Measurements from ENCODE around the gene CCDC78.
"Not testable (repeated sequence)": the region's sequence is repeated elsewhere in the genome, so short reads cannot be mapped to it uniquely, and the experiment has no call there.

CCDC78 gene

DNA sequence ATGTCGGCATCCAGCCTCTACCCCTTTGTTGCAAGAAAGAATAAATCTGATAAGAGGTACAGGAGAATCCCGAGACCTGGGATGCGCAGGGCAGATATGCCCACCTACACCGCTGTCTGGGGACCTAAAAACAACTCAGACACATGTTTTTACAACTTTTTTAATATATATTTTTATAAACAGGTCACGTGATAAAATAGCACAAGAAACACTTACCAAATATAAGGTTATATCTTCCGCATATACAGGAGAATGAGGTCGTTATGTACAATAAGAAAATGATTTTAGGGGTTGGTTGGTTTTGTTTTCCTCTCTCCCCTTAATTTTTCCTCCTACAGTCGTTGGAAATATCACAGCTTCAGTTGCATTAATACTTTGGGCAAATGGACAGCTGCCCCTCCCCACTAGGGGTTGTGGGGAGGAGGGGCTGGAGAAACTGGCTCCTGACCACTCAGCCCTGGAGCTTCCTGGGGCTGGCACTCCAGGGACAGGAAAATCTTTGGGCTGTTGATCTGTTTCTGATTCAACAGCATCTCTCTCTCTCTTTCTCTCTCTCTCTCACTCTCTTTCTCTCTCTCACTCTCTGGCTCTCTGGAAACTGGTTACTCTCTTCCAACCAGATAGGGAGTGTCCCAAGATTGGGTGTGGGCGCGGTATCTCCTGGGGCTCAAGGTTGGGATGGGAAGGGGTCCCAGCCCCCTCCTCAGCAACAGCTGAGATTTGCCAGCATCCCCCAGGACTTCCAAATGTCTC, 33.7 kb downstream of the CCDC78 start:
- no peak for DNase-seq

DNA sequence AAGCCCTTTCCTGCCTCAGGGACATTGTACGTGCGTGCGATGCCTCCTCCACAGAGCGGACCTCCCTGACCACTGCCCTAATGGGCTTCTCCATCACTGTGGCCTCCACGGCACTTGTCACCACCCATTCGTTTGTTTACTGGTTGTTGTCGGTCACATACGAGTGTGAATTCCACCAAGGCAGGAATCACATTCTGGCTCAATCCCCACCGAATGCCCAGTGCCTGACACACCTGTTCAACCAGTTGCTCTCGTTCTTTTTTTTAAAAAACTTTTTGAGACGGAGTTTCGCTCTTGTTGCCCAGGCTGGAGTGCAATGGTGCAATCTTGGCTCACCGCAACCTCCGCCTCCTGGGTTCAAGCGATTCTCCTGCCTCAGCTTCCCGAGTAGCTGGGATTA, 35.0 kb downstream of the CCDC78 start:
- DNase-seq, result not testable (repeated sequence)

DNA sequence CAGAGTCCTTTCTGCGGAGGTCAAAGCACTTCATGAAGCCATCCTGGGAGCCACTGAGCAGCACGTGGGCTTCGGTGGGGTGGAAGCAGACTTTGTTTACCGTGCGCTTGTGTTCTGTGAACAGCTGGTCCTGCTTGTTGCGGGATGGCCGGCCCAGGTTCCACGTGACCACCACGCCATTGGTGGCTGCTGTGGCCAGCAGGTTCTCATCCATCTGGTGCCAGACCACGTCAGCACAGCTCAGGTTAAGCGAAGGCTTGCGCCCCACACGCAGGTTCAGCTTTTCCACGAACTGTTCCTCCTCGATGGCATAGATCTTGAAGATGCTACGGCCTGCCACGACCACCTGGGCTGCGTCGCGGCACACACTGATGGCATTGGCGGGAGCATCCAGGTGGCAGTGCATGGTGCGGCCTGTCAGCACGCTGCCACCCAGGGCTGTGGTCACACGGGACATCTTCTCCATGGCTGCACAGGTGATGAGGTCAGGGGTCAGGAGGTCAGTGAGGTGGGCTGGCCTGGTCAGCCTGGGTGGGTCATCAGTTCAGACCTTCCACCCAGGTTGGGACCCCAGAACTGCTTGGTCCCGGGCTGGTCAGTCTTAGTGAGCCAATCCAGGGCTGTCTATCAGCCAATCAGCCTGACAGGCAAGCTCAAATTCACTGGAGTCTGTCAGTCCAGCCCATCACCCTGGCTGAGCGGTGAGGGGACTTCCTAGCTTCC, 36.9 kb downstream of the CCDC78 start:
- no peak for DNase-seq

DNA sequence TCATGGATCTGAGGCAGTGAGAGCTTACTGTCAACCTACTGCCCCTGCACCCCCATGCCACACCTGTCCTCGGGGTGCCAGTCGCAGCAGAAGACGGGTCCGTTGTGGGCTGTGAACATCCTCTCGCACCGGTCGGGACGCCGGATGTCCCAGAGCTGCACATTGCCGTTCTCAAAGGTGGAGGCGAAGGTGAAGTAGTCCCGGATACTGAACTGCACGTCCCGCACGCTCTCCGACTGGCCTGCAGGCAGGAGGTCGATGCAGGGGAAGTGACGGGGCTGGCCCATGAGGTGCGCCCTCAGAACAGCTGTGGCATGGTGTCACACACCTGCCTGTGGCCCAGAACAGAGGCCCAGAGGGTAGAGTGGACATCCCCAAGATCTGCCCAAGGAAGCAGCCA, 38.7 kb downstream of the CCDC78 start:
- no peak for DNase-seq

DNA sequence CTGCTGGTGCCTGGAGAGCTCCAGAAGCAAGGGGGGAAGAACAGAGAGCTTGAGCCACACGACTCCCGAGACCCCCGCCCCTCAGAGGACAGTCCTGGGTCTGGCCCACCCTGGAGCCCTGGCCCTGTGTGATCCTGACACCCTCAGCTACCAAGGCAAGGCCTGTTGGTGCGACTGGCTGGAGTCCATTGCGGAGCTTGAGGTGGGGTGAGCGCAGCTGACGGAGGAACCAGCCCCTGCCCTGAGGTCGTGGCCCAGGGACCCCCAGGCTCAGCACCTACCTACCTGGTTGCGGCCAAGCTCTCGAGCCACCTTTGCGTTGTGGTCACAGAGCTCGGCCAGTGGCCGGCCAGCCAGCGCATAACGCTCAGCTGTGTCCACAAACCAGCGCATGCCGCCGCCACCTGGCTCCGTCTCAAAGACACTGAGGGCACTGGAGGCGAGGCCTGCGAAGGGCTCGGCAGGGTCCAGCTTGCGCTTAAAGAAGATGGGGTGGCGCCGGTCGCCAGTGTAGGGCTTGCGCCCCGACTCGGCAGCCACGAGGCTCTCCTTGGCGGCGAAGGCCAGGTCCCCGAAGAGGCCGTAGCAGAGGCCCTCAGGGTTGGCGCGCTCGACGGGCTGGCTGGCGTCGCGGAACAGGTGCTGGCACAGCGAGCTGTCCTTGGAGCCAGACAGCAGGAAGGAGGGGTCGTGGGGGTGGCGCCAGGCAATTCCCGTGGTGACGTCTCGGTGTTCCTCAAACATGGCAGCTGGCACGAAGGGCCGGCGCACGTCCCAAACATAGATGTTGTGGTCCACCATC, 39.6 kb downstream of the CCDC78 start:
- no peak for DNase-seq

DNA sequence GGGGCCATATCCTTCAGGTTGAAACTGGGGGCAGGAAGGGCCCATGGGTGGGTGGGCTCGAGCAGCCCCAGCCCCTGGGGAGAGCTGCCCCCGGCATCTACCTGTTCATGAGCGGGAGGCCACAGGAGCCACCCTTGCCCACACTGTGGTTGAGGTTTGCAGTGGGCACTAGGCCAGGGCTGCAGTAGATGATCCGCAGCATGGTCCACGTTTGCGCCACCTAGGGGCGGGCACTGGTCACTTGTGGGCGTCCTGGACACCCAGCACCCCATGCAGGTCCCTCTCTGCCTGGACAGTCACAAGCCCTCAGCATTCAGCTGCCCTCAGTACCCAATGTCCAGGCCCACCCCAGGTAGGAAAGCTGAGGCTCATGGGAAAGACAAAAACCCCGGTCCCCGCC, 40.3 kb downstream of the CCDC78 start:
- no peak for DNase-seq

DNA sequence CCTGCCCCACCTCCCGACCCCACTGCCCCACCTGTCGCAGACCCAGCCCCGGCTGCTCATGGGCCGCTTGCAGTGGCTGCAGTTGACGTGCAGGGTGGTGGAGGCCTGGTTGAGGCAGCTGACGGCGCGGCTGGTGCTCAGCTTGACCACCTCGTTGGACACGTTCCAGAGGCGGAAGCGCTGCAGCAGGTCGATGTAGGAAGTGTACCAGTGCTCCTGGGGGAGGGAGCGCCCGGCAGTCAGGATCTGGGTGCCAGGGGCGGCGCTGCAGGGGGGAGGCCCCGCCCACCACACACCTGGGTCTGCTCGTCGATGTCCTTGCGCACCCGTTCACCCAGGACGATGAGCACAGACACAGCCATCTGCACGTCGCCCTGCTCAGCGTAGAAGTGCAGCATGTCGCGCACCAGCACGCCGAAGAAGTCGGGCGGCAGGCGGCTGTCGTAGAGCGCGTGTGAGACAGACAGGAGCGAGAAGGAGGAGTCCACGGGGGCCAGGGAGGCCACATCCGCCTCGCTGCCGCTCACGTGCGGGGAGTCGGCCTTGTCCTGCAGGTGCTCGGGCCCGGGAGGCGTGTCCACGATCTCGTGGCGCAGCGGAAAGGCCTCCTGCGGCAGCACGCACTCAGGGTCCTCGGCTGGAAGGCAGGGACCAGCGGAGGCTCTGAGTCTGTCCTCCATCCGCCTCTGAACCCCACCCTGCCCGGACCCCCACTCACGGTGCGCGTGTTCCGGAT, 41.1 kb downstream of the CCDC78 start:
- no peak for DNase-seq

DNA sequence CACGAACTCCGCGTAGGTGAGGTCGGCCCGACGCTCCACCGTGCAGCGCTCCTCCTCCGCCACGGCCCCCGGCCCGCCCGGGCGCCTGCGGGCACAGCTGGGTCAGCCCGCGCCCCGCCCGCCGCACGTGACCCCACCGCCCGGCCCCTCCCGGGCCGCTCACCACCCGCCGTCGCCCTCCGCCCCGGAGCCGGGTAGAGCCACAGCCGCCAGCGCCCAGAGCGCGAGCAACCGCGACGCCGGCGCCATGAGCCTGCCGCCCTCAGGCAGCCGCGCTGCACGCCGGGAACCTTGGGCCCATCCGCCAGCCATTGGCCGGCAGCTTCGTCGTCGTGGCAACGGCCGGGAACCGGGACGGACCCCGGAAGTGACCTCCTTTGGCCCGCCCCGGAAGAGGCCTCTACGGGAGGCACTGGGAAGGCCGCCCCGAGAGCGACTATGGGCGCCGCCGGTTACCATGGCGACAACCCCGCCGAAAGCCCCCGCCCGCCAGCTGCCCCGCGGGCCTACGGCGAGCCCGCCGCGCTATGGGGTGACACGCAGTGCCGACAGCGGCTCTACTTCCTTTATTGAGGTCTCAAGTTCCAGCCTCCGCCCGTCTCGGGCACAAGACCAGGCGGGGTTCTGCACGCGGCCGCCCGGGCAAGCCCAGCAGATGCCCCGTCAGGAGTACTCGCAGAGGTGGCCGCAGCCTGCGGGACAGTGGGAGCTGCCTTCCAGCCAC, 42.0 kb downstream of the CCDC78 start, which contains the start of gene JMJD8:
JMJD8 (minus strand) TSS at position 264 of the 724 bp plus-strand sequence; CDS start at position 249, 15 bp downstream.
- DNase-seq, result peak; percentile 94

DNA sequence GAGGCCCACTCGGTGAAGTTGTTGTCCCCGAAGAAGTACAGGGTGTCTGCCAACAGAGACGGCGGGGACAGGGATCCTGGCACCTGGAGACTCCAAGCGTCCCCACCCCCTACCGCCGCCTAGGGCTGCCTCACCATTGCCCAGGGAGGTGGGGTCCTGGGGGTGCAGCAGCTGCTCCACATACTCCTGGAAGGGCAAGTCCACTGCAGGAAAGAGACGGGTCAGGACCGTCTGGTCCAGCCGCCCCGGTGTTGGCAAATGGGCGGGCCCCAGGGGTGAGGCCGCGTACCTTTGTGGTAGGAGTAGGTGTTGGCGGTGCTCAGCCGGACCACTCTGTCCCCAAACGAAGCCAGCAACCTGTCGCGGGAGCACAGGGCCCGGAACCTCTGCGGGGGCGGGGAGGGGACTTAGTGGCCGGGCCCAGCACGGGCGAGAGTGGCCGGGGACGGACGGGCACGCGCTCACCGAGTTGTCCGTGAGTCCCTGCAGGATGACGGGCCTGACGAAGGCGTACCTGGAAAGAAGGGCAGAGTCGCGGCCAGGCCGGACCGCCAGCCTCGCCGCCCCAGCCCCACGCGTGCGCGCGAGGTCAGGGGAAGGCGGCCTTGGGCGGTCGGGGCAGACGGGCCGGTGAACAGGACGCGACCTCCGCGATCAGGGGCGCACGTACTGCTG, 42.7 kb downstream of the CCDC78 start:
- no peak for DNase-seq

DNA sequence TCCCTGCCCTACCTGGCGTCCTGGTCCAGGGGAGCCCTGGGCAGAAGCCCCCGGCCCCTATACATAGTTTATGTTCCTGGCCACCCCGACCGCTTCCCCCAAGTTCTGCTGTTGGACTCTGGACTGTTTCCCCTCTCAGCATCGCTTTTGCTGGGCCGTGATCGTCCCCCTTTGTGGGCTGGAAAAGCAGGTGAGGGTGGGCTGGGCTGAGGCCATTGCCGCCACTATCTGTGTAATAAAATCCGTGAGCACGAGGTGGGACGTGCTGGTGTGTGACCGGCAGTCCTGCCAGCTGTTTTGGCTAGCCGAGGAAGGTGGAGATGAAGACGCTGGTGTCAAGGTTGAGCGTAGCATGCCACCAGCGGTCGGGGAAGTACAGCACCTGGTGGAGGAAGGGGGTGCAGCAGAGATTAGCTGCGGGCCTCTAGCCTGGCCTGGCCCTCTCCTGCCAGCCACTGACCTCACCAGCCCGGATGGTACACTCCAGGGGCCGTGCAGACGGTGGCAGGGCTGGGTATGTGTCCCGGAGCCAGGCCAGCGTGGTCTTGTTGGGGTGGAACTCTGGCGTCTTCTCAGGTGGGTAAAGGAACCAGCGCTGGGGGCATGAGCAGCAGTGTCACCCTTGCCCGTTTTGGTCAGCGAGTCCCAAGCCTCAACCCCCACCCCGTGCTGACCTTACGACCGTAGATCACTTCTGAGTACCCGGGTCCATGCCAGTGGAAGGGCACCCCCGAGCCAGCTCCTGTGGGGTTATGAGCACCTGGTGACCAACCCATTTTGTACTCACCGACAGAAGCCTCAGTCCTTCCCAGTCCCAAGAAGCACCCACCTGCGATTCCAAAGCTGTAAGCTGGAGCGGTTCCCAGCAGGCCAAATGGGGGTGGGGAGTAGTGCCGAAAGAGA, 43.5 kb downstream of the CCDC78 start:
- no peak for DNase-seq

DNA sequence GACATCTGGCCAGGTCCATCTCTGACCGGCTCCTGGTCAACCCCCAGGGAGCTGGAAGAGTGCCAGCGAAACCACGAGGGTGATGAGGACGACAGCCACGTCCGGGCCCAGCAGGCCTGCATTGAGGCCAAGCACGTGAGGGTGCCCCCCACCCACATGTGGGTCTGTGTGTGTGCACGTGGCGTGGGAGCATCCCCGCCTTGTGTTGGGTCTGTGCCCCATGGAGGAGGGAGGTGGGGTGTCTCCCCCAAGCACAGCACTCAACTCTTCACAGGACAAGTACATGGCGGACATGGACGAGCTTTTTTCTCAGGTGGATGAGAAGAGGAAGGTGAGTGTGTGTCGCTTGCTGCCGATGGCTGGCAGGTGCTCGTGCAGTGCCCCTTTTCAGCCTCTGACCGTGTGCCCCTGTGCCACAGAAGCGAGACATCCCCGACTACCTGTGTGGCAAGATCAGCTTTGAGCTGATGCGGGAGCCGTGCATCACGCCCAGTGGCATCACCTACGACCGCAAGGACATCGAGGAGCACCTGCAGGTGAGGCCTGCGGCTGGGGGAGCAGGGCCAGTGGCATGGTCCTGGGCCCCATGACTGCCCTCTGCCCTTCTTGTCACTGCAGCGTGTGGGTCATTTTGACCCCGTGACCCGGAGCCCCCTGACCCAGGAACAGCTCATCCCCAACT, 44.4 kb downstream of the CCDC78 start:
- DNase-seq, result no peak

DNA sequence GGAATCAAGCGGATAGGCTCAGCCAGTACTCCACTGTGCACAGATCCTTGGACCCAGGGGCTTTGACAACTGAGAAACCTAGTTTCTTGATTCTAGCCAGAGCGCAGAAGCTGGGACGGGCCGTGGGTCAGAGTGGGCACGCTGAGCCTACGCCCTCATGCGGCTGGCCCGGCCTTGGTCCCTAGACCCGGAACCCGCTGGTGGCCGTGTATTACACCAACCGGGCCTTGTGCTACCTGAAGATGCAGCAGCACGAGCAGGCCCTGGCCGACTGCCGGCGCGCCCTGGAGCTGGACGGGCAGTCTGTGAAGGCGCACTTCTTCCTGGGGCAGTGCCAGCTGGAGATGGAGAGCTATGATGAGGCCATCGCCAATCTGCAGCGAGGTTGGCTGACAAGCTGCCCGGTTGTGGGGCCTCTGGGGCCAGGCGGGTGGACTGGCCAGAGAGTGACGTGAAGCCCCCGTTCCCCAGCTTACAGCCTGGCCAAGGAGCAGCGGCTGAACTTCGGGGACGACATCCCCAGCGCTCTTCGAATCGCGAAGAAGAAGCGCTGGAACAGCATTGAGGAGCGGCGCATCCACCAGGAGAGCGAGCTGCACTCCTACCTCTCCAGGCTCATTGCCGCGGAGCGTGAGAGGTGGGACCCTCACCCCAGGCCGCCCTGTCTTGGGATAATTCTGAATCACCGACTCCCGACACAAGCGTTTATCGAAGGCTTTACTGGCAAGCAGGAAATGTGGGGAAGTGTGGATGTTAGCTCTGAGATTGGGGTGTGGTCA, 45.1 kb downstream of the CCDC78 start:
- DNase-seq, result no peak

DNA sequence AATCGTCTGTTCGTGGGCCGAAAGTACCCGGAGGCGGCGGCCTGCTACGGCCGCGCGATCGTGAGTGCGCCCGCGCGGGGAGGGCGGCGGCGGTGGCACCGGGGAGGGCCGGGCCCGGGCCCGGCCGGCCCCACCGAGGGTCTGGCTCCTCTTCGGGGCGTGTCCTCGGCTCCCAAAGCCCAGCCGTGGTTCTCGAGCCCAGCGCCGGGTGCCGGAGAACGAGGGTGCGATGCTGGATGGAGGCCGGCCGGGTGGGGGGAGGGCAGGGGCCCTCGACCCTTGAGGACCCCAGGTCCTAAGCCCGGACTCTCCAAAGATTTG, 45.7 kb downstream of the CCDC78 start:
- no peak for DNase-seq

DNA sequence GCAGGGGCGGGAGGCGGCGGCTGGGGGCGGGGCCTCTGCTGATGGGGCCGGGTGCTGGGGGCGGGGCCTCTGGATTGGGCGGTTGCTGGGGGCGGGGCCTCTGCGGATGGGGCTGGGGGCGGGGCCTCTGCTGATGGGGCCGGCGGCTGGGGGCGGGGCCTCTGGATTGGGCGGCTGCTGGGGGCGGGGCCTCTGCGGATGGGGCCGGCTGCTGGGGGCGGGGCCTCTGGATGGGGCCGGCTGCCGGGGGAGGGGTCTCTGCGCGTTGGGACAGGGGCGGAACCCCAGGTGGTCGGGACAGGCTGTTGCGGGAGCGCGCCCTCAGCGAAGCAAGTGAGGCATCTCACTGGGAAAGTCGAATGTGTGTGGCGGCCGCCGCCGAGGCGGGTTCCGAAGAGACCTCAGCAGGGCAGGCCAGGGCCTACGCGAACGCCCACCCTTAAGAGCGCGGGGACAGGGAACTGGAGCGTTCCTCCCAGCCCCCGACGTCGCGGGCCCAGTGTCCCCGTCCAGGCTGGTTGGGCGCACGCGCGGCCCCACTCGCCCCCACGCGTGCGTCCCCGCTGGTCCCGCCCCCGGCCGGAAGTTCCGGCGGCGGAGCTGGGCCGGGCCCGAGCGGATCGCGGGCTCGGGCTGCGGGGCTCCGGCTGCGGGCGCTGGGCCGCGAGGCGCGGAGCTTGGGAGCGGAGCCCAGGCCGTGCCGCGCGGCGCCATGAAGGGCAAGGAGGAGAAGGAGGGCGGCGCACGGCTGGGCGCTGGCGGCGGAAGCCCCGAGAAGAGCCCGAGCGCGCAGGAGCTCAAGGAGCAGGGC, 46.2 kb downstream of the CCDC78 start, which contains the start of gene STUB1:
STUB1 (plus strand) TSS at position 597 of the 811 bp plus-strand sequence; CDS start at position 713, 116 bp downstream.
- peak; percentile 86 for DNase-seq

DNA sequence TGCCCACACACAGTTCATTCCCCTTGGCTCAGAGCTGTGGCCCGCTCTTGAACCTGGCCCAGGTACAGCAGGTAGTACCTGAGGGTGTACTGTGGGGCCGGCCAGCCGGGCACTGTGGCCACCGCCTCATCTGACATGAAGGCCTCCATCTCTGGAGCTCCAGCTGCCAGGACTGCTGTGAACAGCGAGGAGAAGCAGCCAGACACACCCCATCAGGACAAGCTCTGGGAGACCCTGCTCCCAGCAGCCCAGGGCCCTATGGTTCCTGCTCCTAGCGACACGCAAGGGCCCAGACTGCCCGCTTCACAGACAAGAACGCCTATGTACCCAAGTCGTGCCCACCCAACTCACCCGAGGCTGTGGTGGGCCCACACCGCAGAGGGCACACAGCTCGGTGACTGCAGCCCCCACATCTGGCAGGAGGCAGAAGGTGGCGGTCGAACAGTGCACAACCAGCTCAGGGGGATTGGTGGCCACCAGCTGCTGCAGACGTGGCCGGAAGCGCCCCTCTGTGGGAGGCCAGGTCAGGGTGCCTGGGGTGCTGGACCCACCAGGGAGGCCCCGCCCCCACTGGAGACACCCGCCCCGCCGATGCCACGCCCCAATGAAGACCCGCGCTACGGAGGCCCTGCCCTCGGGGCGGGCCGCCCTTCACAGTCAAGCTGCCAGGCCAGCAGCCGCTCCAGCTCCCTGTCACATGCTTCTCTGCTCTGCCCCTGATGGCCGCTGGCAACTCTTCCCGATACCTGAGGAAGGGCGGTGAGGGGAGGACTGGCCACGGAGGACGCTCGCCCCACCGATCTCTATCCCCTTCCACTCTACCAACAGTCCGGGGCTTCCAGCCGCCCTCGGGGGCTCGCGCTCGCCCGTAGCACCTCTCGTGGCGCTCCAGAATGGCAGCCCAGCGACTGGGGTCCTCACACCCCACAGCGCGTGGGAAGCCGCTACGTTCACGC, 47.1 kb downstream of the CCDC78 start:
- no peak for DNase-seq

DNA sequence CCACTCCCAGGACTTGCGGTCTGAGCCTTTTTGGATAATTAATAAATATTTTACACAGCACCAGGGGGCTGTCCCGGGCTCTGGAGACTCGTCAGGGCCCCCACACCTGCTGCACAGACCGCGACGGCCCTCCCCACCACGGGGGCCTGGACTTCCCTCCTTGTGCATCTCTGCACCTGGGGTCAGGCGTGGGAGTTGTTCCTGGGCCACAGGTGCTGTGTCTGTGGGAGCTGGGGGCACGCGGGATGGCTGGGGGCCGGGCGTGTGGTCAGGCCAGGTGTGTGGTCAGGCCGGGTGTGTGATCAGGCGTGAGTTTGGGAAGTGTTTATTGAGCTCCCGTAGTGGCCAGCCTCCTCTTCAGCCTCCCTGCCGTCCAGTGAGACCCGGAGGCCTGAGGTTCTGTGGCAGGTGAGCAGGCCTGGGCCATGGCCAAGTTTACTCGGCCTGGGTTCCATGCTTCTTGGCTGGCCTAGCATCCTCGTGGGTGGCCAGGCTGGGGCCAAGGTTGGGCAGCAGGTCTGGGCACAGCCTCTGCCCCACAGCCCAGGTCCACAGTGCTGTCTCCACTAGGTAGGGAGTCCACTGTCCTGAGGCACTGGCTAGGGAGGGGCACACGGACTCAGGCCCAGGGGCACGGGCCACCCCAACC, 47.9 kb downstream of the CCDC78 start:
- no peak for DNase-seq
